Measurements from ENCODE around the gene TMEM181. TPM values are rescaled to one million over a fixed set of nuclear protein-coding genes. Genes with fewer than 3 reads are reported as not detected.

TMEM181 gene
- total RNA-seq, 3 donors from 2014 or later = 17.0 to 29.3 (median 28.5) TPM

DNA sequence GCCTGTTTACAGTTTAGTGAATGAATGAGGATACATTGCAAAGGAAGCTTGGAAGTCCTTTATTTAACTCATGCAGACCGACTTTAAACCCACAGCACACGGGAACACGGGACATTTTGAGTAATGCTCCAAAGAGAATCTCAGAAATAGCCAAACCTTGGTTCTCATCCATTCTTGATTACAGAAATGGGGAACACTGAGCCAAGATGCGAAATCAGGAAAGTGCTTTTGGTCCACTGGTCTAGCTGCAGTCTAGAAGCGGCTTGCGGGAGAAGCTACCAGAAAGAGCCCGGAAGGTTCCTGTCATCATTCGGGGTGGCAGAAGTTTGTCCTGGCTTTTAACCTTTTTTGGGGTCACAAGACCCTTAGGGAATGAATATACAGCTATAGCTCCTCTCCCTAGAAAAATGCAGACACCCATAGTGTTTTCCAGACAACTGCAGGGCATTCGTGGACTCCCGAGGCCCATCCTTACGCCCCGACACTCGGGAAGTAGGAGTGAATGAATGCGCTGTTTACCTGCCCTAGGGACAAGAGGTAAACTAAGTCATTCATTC, 475 bp upstream of the TMEM181 start:
- no peaks in the 10 kb centered on the region for H3K9me3 ChIP-seq
- H3K27ac ChIP-seq = peak overlapping the region; percentile 87 to 91
- H3K27me3 ChIP-seq = no peaks in the 10 kb centered on the region
- no peak for TF ChIP-seq POLR2AphosphoS5 (IDR thresholded peaks at IDR 0.05)
- no peak for TF ChIP-seq POLR2A (IDR thresholded peaks at IDR 0.05)
- TF ChIP-seq, protein P1, sequence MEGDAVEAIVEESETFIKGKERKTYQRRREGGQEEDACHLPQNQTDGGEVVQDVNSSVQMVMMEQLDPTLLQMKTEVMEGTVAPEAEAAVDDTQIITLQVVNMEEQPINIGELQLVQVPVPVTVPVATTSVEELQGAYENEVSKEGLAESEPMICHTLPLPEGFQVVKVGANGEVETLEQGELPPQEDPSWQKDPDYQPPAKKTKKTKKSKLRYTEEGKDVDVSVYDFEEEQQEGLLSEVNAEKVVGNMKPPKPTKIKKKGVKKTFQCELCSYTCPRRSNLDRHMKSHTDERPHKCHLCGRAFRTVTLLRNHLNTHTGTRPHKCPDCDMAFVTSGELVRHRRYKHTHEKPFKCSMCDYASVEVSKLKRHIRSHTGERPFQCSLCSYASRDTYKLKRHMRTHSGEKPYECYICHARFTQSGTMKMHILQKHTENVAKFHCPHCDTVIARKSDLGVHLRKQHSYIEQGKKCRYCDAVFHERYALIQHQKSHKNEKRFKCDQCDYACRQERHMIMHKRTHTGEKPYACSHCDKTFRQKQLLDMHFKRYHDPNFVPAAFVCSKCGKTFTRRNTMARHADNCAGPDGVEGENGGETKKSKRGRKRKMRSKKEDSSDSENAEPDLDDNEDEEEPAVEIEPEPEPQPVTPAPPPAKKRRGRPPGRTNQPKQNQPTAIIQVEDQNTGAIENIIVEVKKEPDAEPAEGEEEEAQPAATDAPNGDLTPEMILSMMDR (IDR thresholded peaks at IDR 0.05) = no peak
- no peaks in the 10 kb centered on the region for H3K4me1 ChIP-seq
- intact Hi-C loops (cut with DNase I; ENCODE audit: low total_unique reads) = no loop called here
- peak overlapping the region; percentile 78 to 94 (median 88) for H3K4me3 ChIP-seq
- DNase-seq (ENCODE audit: low spot score in 2 of 2) = no peak
- no peaks in the 10 kb centered on the region for H3K36me3 ChIP-seq

DNA sequence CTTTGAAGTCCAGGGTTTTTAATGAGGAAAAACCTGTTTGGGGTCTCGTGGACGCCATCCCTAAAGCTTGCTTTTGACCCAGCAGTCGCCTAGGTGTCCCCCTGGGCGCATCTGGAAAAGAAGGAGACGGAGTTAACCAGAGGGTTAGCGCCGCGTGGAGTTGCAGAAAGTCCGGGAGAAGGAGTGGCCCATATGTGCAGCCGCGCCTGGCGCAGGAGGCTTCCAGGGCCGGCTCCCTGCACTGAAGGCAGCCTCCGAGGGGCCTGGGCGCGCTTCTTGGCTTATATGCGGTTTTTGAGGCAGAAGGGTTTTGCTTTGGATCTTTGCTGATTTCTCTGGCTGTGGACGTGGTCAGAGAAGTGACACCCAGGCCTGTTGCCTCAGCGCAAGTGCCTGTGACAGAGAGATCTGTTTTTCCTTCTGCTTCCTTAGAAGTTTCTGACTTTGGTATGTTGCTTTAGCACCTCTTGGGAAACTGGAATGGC, 987 bp downstream of the TMEM181 start:
- DNase-seq (ENCODE audit: low spot score in 2 of 2) = no peak
- Histone ChIP-seq H3K27me3 (no peaks in the 10 kb centered on the region), H3K36me3 (no peaks in the 10 kb centered on the region), H3K4me3 (peak overlapping the region; percentile 78 to 94 (median 88)), H3K27ac (peak overlapping the region in 1 of 2 donors; percentile 91), H3K4me1 (no peaks in the 10 kb centered on the region), H3K9me3 (no peaks in the 10 kb centered on the region)
- intact Hi-C loops (cut with DNase I; ENCODE audit: low total_unique reads) = no loop called here
- TF ChIP-seq POLR2AphosphoS5 (IDR thresholded peaks at IDR 0.05) (peak in 1 of 3 donors; percentile 5), POLR2A (IDR thresholded peaks at IDR 0.05) (no peak)
- TF ChIP-seq, protein P1 (IDR thresholded peaks at IDR 0.05) = no peak

DNA sequence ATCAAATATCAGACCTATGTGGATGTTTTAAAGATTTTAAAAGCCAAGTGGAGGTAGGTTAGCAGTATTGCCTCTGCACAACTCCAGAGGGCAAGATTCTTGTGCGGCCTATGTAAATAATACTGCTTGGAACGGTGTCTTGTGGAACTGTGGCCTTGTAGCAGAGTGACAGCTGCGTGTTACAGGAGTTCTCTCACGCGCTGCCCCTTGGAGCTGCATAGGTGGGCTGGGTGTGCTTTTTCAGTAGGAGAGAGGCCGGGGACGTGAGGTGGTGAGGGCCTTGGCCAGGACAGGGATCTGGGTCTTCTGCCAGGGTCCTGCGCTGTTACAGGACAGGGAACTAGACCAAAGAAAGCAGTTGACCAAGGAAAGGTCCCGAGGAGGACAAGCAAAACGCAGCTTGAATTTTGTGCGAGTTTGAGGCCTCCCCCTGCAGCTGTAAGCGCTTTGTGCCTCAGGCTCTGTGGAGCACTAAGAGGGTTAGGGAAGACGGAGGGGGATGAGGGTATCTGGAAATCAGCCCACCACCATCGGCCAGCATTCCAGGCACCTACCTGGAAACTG, 1.5 kb downstream of the TMEM181 start:
- peak overlapping the region; percentile 78 to 94 (median 88) for H3K4me3 ChIP-seq
- H3K27me3 ChIP-seq = no peaks in the 10 kb centered on the region
- no peaks in the 10 kb centered on the region for H3K4me1 ChIP-seq
- TF ChIP-seq POLR2AphosphoS5 (IDR thresholded peaks at IDR 0.05) = no peak
- no peak for TF ChIP-seq POLR2A (IDR thresholded peaks at IDR 0.05)
- TF ChIP-seq, protein P1 (IDR thresholded peaks at IDR 0.05) = no peak
- intact Hi-C loops (cut with DNase I; ENCODE audit: low total_unique reads) = no loop called here
- H3K27ac ChIP-seq = no peak overlapping the region
- no peaks in the 10 kb centered on the region for H3K9me3 ChIP-seq
- peak in 1 of 2 donors; percentile 36 for DNase-seq (ENCODE audit: low spot score in 2 of 2)
- no peaks in the 10 kb centered on the region for H3K36me3 ChIP-seq

DNA sequence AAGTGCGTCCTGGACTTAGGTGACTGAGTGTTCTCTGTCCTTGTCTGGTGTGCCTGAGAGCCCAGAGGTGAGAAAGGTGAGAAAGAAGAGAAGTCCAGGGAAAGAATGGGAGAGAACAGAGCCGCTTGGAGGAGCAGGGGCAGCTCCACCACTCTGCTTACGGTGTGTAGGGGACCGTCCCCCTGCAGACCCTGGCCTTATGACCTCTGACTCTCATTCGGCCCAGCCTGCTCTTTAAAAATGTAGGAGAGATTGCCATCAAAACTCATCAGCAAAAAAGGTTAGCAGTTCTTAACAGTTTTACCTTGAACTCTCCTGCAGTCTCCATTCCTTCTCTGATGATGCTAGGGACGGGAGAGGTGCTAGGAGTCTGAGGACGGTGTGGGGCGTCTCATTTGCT, 2.0 kb downstream of the TMEM181 start:
- no peaks in the 10 kb centered on the region for H3K4me1 ChIP-seq
- no peak overlapping the region for H3K27ac ChIP-seq
- intact Hi-C loops (cut with DNase I; ENCODE audit: low total_unique reads) = no loop called here
- H3K27me3 ChIP-seq = no peaks in the 10 kb centered on the region
- H3K4me3 ChIP-seq = no peak overlapping the region
- TF ChIP-seq POLR2AphosphoS5 (IDR thresholded peaks at IDR 0.05) (no peak), POLR2A (IDR thresholded peaks at IDR 0.05) (no peak)
- TF ChIP-seq, protein P1 (IDR thresholded peaks at IDR 0.05) = no peak
- DNase-seq (ENCODE audit: low spot score in 2 of 2) = peak in 1 of 2 donors; percentile 15
- no peaks in the 10 kb centered on the region for H3K9me3 ChIP-seq
- H3K36me3 ChIP-seq = no peaks in the 10 kb centered on the region

Measured in breast epithelium (tissue), 4 donors.